ENCODE measurements around the gene ZNF266. TPM values are rescaled to one million over a fixed set of nuclear protein-coding genes. Genes with fewer than 3 reads are reported as not detected.

Gene ZNF266
- polyA plus RNA-seq (2011; rRNA removed) = 16.6 and 21.4 TPM in 2 replicates
- 5.4 and 6.2 TPM in 2 replicates for polyA minus RNA-seq (2011; rRNA and poly(A)+ RNA removed)

GRCh38 chr19:9435279-9436268 is at the start of gene ZNF266:
TSS of gene ZNF266 (minus strand) at chr19:9435573. CDS start at chr19:9420089, 15,484 bp downstream.
- H3K4me3 ChIP-seq (ENCODE audit: low read depth, low read length) = peak within 1 kb of the TSS; percentile 77
- peak; percentile 28 for DNase-seq (ENCODE audit: low read depth)
- ChIA-PET CTCF (interaction anchor here (0.8 to 1.1 kb wide), 3 partner anchors 20 to 61 kb away, joined by 3 to 4 read pairs (median 3); no protein-coding TSS in a partner anchor), POLR2A (no interaction called here)
- peak; percentile 66 for TF ChIP-seq CTCF (IDR thresholded peaks at IDR 0.05; ENCODE audit: insufficient read depth, low read depth, low read length)
- H3K36me3 ChIP-seq (ENCODE audit: control insufficient read depth, insufficient read depth, low read length) = peaks cover 7% of the 10 kb centered on the region
- H3K27me3 ChIP-seq (ENCODE audit: control insufficient read depth, insufficient read depth, low read length) = no peaks in the 10 kb centered on the region

GRCh38 chr19:9485140-9485539 is 49.8 kb upstream of the ZNF266 start:
- TF ChIP-seq CTCF (IDR thresholded peaks at IDR 0.05; ENCODE audit: insufficient read depth, low read depth, low read length) = no peak
- ChIA-PET POLR2A (no interaction called here), CTCF (no interaction called here)
- Histone ChIP-seq H3K4me3 (ENCODE audit: low read depth, low read length) (no peak overlapping the region), H3K27me3 (ENCODE audit: control insufficient read depth, insufficient read depth, low read length) (no peaks in the 10 kb centered on the region), H3K36me3 (ENCODE audit: control insufficient read depth, insufficient read depth, low read length) (no peaks in the 10 kb centered on the region)
- DNase-seq (ENCODE audit: low read depth) = no peak

GRCh38 chr19:9474975-9475374 is 39.6 kb upstream of the ZNF266 start:
- TF ChIP-seq CTCF (IDR thresholded peaks at IDR 0.05; ENCODE audit: insufficient read depth, low read depth, low read length) = no peak
- Histone ChIP-seq H3K27me3 (ENCODE audit: control insufficient read depth, insufficient read depth, low read length) (no peaks in the 10 kb centered on the region), H3K4me3 (ENCODE audit: low read depth, low read length) (no peak overlapping the region), H3K36me3 (ENCODE audit: control insufficient read depth, insufficient read depth, low read length) (no peaks in the 10 kb centered on the region)
- no peak for DNase-seq (ENCODE audit: low read depth)
- POLR2A ChIA-PET = no interaction called here
- CTCF ChIA-PET = no interaction called here

- CTCF ChIA-PET = no interaction called here
These were observed 31.8 kb upstream of the ZNF266 start for GRCh38 chr19:9467161-9467560.

More at GRCh38 chr19:9467161-9467560, 31.8 kb upstream of the ZNF266 start:
- H3K27me3 ChIP-seq (ENCODE audit: control insufficient read depth, insufficient read depth, low read length) = no peaks in the 10 kb centered on the region
- H3K36me3 ChIP-seq (ENCODE audit: control insufficient read depth, insufficient read depth, low read length) = no peaks in the 10 kb centered on the region
- no peak for DNase-seq (ENCODE audit: low read depth)
- no peak overlapping the region for H3K4me3 ChIP-seq (ENCODE audit: low read depth, low read length)
- POLR2A ChIA-PET = no interaction called here
- no peak for TF ChIP-seq CTCF (IDR thresholded peaks at IDR 0.05; ENCODE audit: insufficient read depth, low read depth, low read length)
